ENCODE results near the gene TFF1.

TFF1 gene

GRCh38 chr21:42358937-42359336 is 7.4 kb downstream of the TFF1 start:
- DNase-seq: no peak

GRCh38 chr21:42358261-42358660 is 8.1 kb downstream of the TFF1 start:
- no peak for DNase-seq

- no peak for DNase-seq
Measured at GRCh38 chr21:42357307-42357706, 9.0 kb downstream of the TFF1 start.

- DNase-seq: no peak
Measured at GRCh38 chr21:42356650-42357049, 9.7 kb downstream of the TFF1 start.

- no peak for DNase-seq
Measured at GRCh38 chr21:42356046-42356445, 10.3 kb downstream of the TFF1 start.

GRCh38 chr21:42353623-42354022 is 12.7 kb downstream of the TFF1 start:
- no peak for DNase-seq

- no peak for DNase-seq
Measured at GRCh38 chr21:42352441-42353095, 13.8 kb downstream of the TFF1 start.

GRCh38 chr21:42351626-42352440 is 14.5 kb downstream of the TFF1 start:
- DNase-seq: no peak

- no peak for DNase-seq
Measured at GRCh38 chr21:42350927-42351426, 15.4 kb downstream of the TFF1 start, which contains the start of gene TFF2. Gene TFF2 (minus strand): TSS chr21:42350994. CDS start chr21:42350957, 37 bp downstream.

GRCh38 chr21:42350318-42350910 is 15.9 kb downstream of the TFF1 start:
- DNase-seq: no peak

GRCh38 chr21:42349420-42350317 is 16.7 kb downstream of the TFF1 start:
- no peak for DNase-seq

- no peak for DNase-seq
Measured at GRCh38 chr21:42348762-42349161, 17.6 kb downstream of the TFF1 start.

GRCh38 chr21:42347601-42348327 is 18.6 kb downstream of the TFF1 start:
- no peak for DNase-seq

GRCh38 chr21:42346866-42347600 is 19.3 kb downstream of the TFF1 start:
- DNase-seq: no peak

- no peak for DNase-seq
Measured at GRCh38 chr21:42346441-42346840, 19.9 kb downstream of the TFF1 start.

GRCh38 chr21:42344631-42345030 is 21.7 kb downstream of the TFF1 start:
- no peak for DNase-seq

GRCh38 chr21:42343963-42344510 is 22.3 kb downstream of the TFF1 start:
- no peak for DNase-seq

- DNase-seq: no peak
Measured at GRCh38 chr21:42343556-42343955, 22.8 kb downstream of the TFF1 start.

- DNase-seq: no peak
Measured at GRCh38 chr21:42343101-42343500, 23.2 kb downstream of the TFF1 start.

GRCh38 chr21:42341776-42342542 is 24.4 kb downstream of the TFF1 start:
- no peak for DNase-seq
